ENCODE measurements around the gene ATP6V0A1. TPM values are rescaled to one million over a fixed set of nuclear protein-coding genes. Genes with fewer than 3 reads are reported as not detected.
"Not testable (repeated sequence)": the region's sequence is repeated elsewhere in the genome, so short reads cannot be mapped to it uniquely, and the experiment has no call there.

Gene ATP6V0A1
- polyA plus RNA-seq, 1 donor: 114 TPM

DNA sequence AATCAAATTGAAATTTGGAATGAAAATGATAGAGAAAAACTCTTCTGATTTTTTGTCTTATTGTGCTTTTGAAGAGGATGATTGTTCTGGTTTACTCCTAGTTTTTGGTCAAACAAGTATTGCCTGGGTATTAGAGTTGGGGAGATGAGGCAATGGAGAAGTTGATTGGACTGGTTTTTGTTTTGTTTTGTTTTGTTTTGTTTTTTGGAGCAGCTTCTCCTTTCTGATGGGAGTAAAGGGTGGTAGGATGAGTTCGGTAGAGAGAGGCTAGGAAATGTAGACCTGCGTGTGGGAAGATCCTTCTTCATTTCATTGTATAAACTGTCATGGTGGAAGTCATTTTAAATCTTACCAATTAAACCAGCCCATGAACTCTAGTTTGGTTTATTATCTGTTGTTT lies 17.7 kb downstream of the ATP6V0A1 start:
- peak overlapping the region; percentile 11 for H3K27ac ChIP-seq (ENCODE audit: low read length)
- DNase-seq: no peak
- no CpG with 5 or more reads among the region's 2 CpGs for WGBS (ENCODE audit: insufficient coverage, low lambda C conversion rate)
- peaks cover 14% of the 10 kb centered on the region for H3K4me1 ChIP-seq (ENCODE audit: control insufficient read depth, insufficient read depth, low read length)
- H3K9me3 ChIP-seq (ENCODE audit: control insufficient read depth, low read depth, low read length): no peaks in the 10 kb centered on the region
- H3K27me3 ChIP-seq (ENCODE audit: control insufficient read depth, insufficient read depth, low read length): no peaks in the 10 kb centered on the region
- peaks cover 61% of the 10 kb centered on the region for H3K36me3 ChIP-seq (ENCODE audit: control insufficient read depth, insufficient read depth, low read length)
- no peak overlapping the region for H3K4me3 ChIP-seq (ENCODE audit: low read length)

- peaks cover 14% of the 10 kb centered on the region for H3K4me1 ChIP-seq (ENCODE audit: control insufficient read depth, insufficient read depth, low read length)
- no peak overlapping the region for H3K27ac ChIP-seq (ENCODE audit: low read length)
- WGBS (ENCODE audit: insufficient coverage, low lambda C conversion rate): 90% methylated on average over 2 of the region's 3 CpGs
- H3K4me3 ChIP-seq (ENCODE audit: low read length): no peak overlapping the region
- H3K27me3 ChIP-seq (ENCODE audit: control insufficient read depth, insufficient read depth, low read length): no peaks in the 10 kb centered on the region
- no peak for DNase-seq
- H3K36me3 ChIP-seq (ENCODE audit: control insufficient read depth, insufficient read depth, low read length): peaks cover 67% of the 10 kb centered on the region
- no peaks in the 10 kb centered on the region for H3K9me3 ChIP-seq (ENCODE audit: control insufficient read depth, low read depth, low read length)
Observed at GRCh38 chr17:42477173-42477572, 18.5 kb downstream of the ATP6V0A1 start.

DNA sequence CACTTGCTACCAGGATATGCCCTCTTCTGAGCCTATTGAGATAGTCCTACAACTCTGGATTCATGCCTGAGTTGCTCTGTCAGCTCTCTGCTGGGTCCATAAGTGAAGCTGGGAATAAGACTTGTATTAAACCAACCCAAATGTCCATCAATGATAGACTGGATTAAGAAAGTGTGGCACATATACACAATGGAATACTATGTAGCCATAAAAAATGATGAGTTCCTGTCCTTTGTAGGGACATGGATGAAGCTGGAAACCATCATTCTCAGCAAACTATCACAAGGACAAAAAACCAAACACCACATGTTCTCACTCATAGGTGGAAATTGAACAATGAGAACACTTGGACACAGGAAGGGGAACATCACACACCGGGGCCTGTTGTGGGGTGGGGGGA lies 19.1 kb downstream of the ATP6V0A1 start:
- DNase-seq; H3K9me3 ChIP-seq (ENCODE audit: control insufficient read depth, low read depth, low read length); H3K27me3 ChIP-seq (ENCODE audit: control insufficient read depth, insufficient read depth, low read length); H3K27ac ChIP-seq (ENCODE audit: low read length); H3K4me3 ChIP-seq (ENCODE audit: low read length): not testable (repeated sequence)
- Histone ChIP-seq H3K36me3 (ENCODE audit: control insufficient read depth, insufficient read depth, low read length) (peaks cover 70% of the 10 kb centered on the region), H3K4me1 (ENCODE audit: control insufficient read depth, insufficient read depth, low read length) (peaks cover 14% of the 10 kb centered on the region)
- WGBS (ENCODE audit: insufficient coverage, low lambda C conversion rate): no CpG with 5 or more reads among the region's 1 CpG

DNA sequence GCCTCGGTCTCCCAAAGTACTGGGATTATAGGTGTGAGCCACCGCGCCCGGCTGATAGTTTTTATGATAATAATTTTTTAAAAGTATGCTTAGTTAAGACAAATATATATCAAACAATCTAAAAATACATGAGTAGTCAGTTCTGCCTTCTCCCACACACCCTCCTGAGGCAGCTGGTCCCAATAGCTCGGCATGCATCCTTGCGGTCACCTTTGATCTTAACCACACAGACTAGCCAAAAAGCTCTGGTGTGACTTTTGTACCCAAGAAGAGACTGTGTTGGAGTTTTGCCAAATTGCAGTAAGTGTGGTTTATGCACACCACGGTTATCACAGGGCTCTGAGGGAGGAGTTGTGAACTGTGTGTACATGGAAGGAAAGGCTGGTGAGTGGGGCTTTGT lies 25.6 kb downstream of the ATP6V0A1 start:
- Histone ChIP-seq H3K9me3 (ENCODE audit: control insufficient read depth, low read depth, low read length) (no peaks in the 10 kb centered on the region), H3K4me1 (ENCODE audit: control insufficient read depth, insufficient read depth, low read length) (peaks cover 4% of the 10 kb centered on the region), H3K27ac (ENCODE audit: low read length) (no peak overlapping the region), H3K36me3 (ENCODE audit: control insufficient read depth, insufficient read depth, low read length) (peaks cover 84% of the 10 kb centered on the region), H3K4me3 (ENCODE audit: low read length) (no peak overlapping the region), H3K27me3 (ENCODE audit: control insufficient read depth, insufficient read depth, low read length) (no peaks in the 10 kb centered on the region)
- whole genome bisulfite sequencing (ENCODE audit: insufficient coverage, low lambda C conversion rate): no CpG with 5 or more reads among the region's 7 CpGs
- DNase-seq: peak in 1 of 2 donors; percentile 43

DNA sequence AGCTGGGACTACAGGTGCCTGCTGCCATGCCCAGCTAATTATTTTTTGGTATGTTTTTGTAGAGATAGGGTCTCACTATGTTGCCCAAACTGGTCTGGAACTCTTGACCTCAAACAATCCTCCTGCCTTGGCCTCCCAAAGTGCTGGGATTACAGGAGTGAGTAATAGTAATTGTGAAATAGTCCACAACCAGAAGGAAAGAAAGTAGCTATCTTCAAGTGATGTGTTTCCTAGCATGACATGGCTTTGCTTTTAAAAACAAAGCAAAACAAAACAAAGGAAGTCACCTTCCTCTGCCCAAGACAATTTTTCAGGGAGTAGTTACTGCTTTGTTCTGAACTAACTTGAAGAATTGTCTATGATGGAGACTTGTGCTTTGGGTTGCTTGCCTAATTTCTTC lies 27.0 kb downstream of the ATP6V0A1 start:
- no peaks in the 10 kb centered on the region for H3K27me3 ChIP-seq (ENCODE audit: control insufficient read depth, insufficient read depth, low read length)
- H3K4me3 ChIP-seq (ENCODE audit: low read length): no peak overlapping the region
- peaks cover 83% of the 10 kb centered on the region for H3K36me3 ChIP-seq (ENCODE audit: control insufficient read depth, insufficient read depth, low read length)
- peaks cover 4% of the 10 kb centered on the region for H3K4me1 ChIP-seq (ENCODE audit: control insufficient read depth, insufficient read depth, low read length)
- H3K9me3 ChIP-seq (ENCODE audit: control insufficient read depth, low read depth, low read length): no peaks in the 10 kb centered on the region
- no peak for DNase-seq
- no peak overlapping the region for H3K27ac ChIP-seq (ENCODE audit: low read length)

- Histone ChIP-seq H3K27me3 (ENCODE audit: control insufficient read depth, insufficient read depth, low read length) (no peaks in the 10 kb centered on the region), H3K27ac (ENCODE audit: low read length) (no peak overlapping the region), H3K4me3 (ENCODE audit: low read length) (no peak overlapping the region), H3K4me1 (ENCODE audit: control insufficient read depth, insufficient read depth, low read length) (peaks cover 4% of the 10 kb centered on the region), H3K36me3 (ENCODE audit: control insufficient read depth, insufficient read depth, low read length) (peaks cover 72% of the 10 kb centered on the region), H3K9me3 (ENCODE audit: control insufficient read depth, low read depth, low read length) (no peaks in the 10 kb centered on the region)
- WGBS (ENCODE audit: insufficient coverage, low lambda C conversion rate): no CpG with 5 or more reads among the region's 1 CpG
- no peak for DNase-seq
Observed at GRCh38 chr17:42488032-42488431, 29.4 kb downstream of the ATP6V0A1 start.

DNA sequence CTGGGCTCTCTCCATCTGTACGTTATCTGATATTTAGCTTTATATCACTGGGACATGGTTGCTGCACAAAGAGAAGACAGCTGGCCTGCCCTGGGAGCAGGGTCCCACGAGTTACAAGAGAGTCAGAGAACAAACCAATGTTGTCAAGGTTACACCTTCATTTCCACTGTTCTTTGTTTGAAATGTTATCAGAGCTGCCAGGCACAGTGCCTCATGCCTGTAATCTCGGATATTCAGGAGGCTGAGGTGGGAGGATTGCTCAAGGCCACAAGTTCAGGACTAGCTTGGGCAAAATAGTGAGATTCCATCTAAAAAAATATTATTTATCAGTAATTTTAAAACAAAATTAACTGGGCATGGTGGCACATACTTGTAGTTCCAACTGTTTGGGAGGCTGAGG lies 34.6 kb downstream of the ATP6V0A1 start:
- Histone ChIP-seq H3K36me3 (ENCODE audit: control insufficient read depth, insufficient read depth, low read length) (peaks cover 78% of the 10 kb centered on the region), H3K27me3 (ENCODE audit: control insufficient read depth, insufficient read depth, low read length) (no peaks in the 10 kb centered on the region), H3K4me3 (ENCODE audit: low read length) (no peak overlapping the region), H3K27ac (ENCODE audit: low read length) (no peak overlapping the region), H3K4me1 (ENCODE audit: control insufficient read depth, insufficient read depth, low read length) (no peaks in the 10 kb centered on the region), H3K9me3 (ENCODE audit: control insufficient read depth, low read depth, low read length) (no peaks in the 10 kb centered on the region)
- WGBS (ENCODE audit: insufficient coverage, low lambda C conversion rate): no CpG with 5 or more reads among the region's 3 CpGs
- DNase-seq: peak in 1 of 2 donors; percentile 10

DNA sequence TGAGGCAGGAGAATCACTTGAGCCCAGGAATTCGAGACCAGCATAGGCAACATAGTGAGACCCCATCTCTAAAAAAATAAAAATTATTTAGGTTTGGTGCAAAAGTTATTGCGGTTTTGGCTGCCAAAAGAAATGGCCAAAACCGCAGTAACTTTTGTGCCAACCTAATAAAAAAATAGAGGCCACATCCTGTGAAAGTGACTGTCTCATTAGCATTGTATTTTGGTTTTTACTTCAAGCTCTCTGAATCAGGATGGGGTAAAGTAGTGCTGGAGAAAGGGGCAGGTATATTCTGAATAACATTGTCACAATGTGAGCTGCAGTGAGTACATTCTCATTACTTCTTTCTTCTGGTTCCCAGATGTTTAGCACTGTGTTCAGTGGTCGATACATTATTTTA lies 36.0 kb downstream of the ATP6V0A1 start:
- H3K27ac ChIP-seq (ENCODE audit: low read length): no peak overlapping the region
- no peak overlapping the region for H3K4me3 ChIP-seq (ENCODE audit: low read length)
- H3K27me3 ChIP-seq (ENCODE audit: control insufficient read depth, insufficient read depth, low read length): no peaks in the 10 kb centered on the region
- DNase-seq: no peak
- WGBS (ENCODE audit: insufficient coverage, low lambda C conversion rate): 40% methylated on average over 1 of the region's 4 CpGs
- no peaks in the 10 kb centered on the region for H3K9me3 ChIP-seq (ENCODE audit: control insufficient read depth, low read depth, low read length)
- H3K36me3 ChIP-seq (ENCODE audit: control insufficient read depth, insufficient read depth, low read length): peaks cover 79% of the 10 kb centered on the region
- H3K4me1 ChIP-seq (ENCODE audit: control insufficient read depth, insufficient read depth, low read length): no peaks in the 10 kb centered on the region

DNA sequence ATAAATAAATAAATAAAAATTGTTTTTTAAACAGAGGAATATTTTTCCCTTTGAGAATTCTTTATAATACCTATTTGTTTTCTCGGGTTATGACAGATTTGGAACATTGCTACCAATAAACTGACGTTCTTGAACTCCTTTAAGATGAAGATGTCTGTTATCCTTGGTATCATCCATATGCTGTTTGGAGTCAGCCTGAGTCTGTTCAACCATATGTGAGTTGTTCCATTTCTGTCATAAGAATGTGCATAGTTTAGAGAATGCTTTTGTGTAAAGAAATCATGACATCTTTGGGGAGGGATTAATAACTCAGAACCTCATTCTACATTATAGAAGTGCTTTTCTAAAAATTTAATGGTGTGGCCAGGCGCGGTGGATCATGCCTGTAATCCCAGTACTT lies 40.1 kb downstream of the ATP6V0A1 start:
- 100% methylated on average over 1 of the region's 4 CpGs for WGBS (ENCODE audit: insufficient coverage, low lambda C conversion rate)
- Histone ChIP-seq H3K9me3 (ENCODE audit: control insufficient read depth, low read depth, low read length) (no peaks in the 10 kb centered on the region), H3K36me3 (ENCODE audit: control insufficient read depth, insufficient read depth, low read length) (peaks cover 92% of the 10 kb centered on the region), H3K27ac (ENCODE audit: low read length) (no peak overlapping the region), H3K27me3 (ENCODE audit: control insufficient read depth, insufficient read depth, low read length) (no peaks in the 10 kb centered on the region), H3K4me1 (ENCODE audit: control insufficient read depth, insufficient read depth, low read length) (no peaks in the 10 kb centered on the region), H3K4me3 (ENCODE audit: low read length) (no peak overlapping the region)
- DNase-seq: no peak

DNA sequence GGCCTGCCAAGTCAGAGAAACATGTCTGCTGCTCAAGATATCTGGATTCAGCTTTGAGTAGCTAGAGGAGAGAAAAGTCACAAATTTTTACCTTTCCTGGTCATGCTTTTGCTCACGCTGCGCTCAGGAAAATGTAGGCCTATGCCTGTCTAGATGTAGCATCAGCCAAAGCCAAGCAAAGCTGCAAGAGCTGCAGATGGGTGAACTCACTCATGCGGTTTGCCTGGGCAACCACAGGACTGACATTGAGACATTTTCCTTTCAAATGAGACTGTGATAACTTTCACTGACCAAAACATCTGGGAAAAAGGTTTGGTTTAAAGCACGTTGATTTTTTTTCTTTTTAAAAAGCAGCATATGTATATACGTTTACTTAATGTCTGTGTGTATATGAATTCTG lies 43.4 kb downstream of the ATP6V0A1 start:
- peaks cover 80% of the 10 kb centered on the region for H3K36me3 ChIP-seq (ENCODE audit: control insufficient read depth, insufficient read depth, low read length)
- DNase-seq: no peak
- WGBS (ENCODE audit: insufficient coverage, low lambda C conversion rate): 94% methylated on average over 2 of the region's 5 CpGs

GRCh38 chr17:42502926-42503325 lies 44.2 kb downstream of the ATP6V0A1 start:
- H3K9me3 ChIP-seq (ENCODE audit: control insufficient read depth, low read depth, low read length): no peaks in the 10 kb centered on the region
- no peak for DNase-seq
- no CpG with 5 or more reads among the region's 1 CpG for WGBS (ENCODE audit: insufficient coverage, low lambda C conversion rate)

More for the DNA sequence above, 43.4 kb downstream of the ATP6V0A1 start:
- Histone ChIP-seq H3K4me1 (ENCODE audit: control insufficient read depth, insufficient read depth, low read length) (no peaks in the 10 kb centered on the region), H3K4me3 (ENCODE audit: low read length) (no peak overlapping the region), H3K9me3 (ENCODE audit: control insufficient read depth, low read depth, low read length) (no peaks in the 10 kb centered on the region), H3K27me3 (ENCODE audit: control insufficient read depth, insufficient read depth, low read length) (no peaks in the 10 kb centered on the region), H3K27ac (ENCODE audit: low read length) (no peak overlapping the region)

More at GRCh38 chr17:42502926-42503325, 44.2 kb downstream of the ATP6V0A1 start:
- Histone ChIP-seq H3K27me3 (ENCODE audit: control insufficient read depth, insufficient read depth, low read length) (no peaks in the 10 kb centered on the region), H3K27ac (ENCODE audit: low read length) (no peak overlapping the region), H3K4me1 (ENCODE audit: control insufficient read depth, insufficient read depth, low read length) (no peaks in the 10 kb centered on the region), H3K4me3 (ENCODE audit: low read length) (no peak overlapping the region), H3K36me3 (ENCODE audit: control insufficient read depth, insufficient read depth, low read length) (peaks cover 80% of the 10 kb centered on the region)

All from large intestine (tissue), 3 donors.